HG03039 (cell line): ENCODE measurements around the gene TRIM22.

Experiments used
- ATAC-seq: cut with Tn5 transposase; IDR thresholded peaks from one replicate; pipeline ENCODE4 v1.9.1; 2021; ENCODE audit warnings: mild to moderate bottlenecking, moderate library complexity; ENCODE audit not compliant: unreplicated experiment

TRIM22 gene

GRCh38 chr11:5737670-5738392, 48.2 kb downstream of the TRIM22 start:
- no peak for ATAC-seq

- no peak for ATAC-seq
Measured at GRCh38 chr11:5738431-5738830, 48.8 kb downstream of the TRIM22 start.

DNA sequence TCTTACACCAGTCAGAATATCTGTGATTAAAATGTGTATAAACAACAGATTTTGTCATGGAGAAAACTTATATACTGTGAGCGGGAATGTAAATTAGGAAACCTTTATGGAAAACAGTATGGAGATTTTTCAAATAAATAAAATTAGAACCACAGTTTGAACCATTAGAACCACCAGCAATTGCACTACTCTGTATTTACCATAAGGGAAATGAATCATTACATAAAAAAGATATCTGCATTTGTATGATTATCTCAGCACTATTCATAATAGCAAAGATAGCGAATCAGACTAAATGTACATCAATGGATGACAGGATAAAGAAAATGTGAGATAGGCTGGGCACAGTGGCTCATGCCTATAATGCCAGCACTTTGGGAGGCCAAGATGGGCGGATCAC, 57.0 kb downstream of the TRIM22 start:
- ATAC-seq: no peak

DNA sequence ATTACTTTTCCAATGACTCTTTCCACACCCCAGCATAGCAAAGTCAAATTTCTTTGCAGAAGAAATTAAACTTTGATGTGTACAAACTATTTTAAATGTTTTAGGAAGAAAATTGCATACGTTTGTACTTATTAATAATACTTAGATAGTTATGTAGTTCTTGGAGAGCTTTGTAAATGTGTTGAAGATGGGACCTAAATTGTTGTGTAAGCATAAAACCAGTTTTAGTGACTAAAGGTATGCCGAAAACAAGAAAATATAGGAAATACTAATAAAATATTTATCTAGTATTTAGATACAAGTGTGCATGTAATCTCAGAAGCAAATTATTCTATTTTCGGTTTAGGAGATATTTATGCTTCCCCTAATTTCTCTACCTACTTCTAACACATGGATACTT, 60.2 kb downstream of the TRIM22 start:
- ATAC-seq: no peak

- ATAC-seq: no peak
Measured at GRCh38 chr11:5753943-5754342, 64.4 kb downstream of the TRIM22 start, which contains the start of gene OR52N4. Gene OR52N4 (plus strand): TSS chr11:5754243. CDS start chr11:5754741, 498 bp downstream.
